WTC11 (cell line): ENCODE results near the gene WDR31. TPM values are rescaled to one million over a fixed set of nuclear protein-coding genes. Genes with fewer than 3 reads are reported as not detected.

Source experiments
- ATAC-seq: fragments of 200-7000 bp; cut with Tn5 transposase; 2 replicates; pipeline ENCODE4 v1.10.0; 2021; ENCODE audit warnings: mild to moderate bottlenecking, moderate library complexity
- CTCF ChIA-PET: fragments of 300-600 bp; sonication (Branson Sonifier 250); formaldehyde crosslinking; loops from one replicate; lab custom pipeline; 2021; ENCODE audit warnings: antibody characterized with exemption; lab: Charles Lee
- POLR2A ChIA-PET: fragments of 350-600 bp; sonication (Branson Sonifier 250); formaldehyde crosslinking; loops from one replicate; lab custom pipeline; 2021; ENCODE audit warnings: antibody characterized with exemption; lab: Charles Lee
- DNase-seq: peaks from one replicate; pipeline ENCODE4 v3.0.0; 2021; ENCODE audit warnings: low spot score
- H3K27ac Mint-ChIP-seq: 2 replicates; pipeline ENCODE4 v1.8.0; 2021; ENCODE audit warnings: mixed read lengths
- H3K27me3 Mint-ChIP-seq: 2 replicates; pipeline ENCODE4 v1.8.0; 2021; ENCODE audit warnings: low read depth, mild to moderate bottlenecking, moderate library complexity, mixed read lengths
- H3K36me3 Mint-ChIP-seq: 2 replicates; pipeline ENCODE4 v1.8.0; 2021; ENCODE audit warnings: mixed read lengths
- H3K4me1 Mint-ChIP-seq: 2 replicates; pipeline ENCODE4 v1.8.0; 2022; ENCODE audit warnings: mixed read lengths
- H3K4me3 Mint-ChIP-seq: 2 replicates; pipeline ENCODE4 v1.8.0; 2021; ENCODE audit warnings: mild to moderate bottlenecking, moderate library complexity, mixed read lengths
- H3K9me3 Mint-ChIP-seq: 2 replicates; pipeline ENCODE4 v1.8.0; 2021; ENCODE audit warnings: mixed read lengths
- HMGXB4 ChIP-seq: sonication (generic); formaldehyde crosslinking; IDR thresholded peaks from 2 replicates; pipeline ENCODE4 v1.8.1; 2023; ENCODE audit warnings: mild to moderate bottlenecking, moderate library complexity, missing genetic modification reagents
- JAZF1 ChIP-seq: fragments of 250-450 bp; sonication (Bioruptor Pico); IDR thresholded peaks from 2 replicates; pipeline ENCODE4 v1.9.0; 2021; ENCODE audit warnings: moderate library complexity, mild to moderate bottlenecking, inconsistent platforms
- MLX ChIP-seq: sonication (generic); formaldehyde crosslinking; IDR thresholded peaks from 2 replicates; pipeline ENCODE4 v1.8.1; 2023; ENCODE audit warnings: mild to moderate bottlenecking, missing genetic modification reagents, moderate library complexity
- NFATC4 ChIP-seq: fragments of 250-450 bp; sonication (Bioruptor Pico); IDR thresholded peaks from 2 replicates; pipeline ENCODE4 v1.9.0; 2021; ENCODE audit warnings: mild to moderate bottlenecking
- NFYB ChIP-seq: sonication (generic); formaldehyde crosslinking; conservative IDR thresholded peaks from 2 replicates; pipeline ENCODE4 v1.8.0; 2022; ENCODE audit warnings: low read depth, missing genetic modification reagents
- SMAD3 ChIP-seq: sonication (generic); formaldehyde crosslinking; IDR thresholded peaks from 2 replicates; pipeline ENCODE4 v1.8.0; 2022; ENCODE audit warnings: missing genetic modification reagents, mild to moderate bottlenecking, borderline replicate concordance
- TP53 ChIP-seq: sonication (generic); formaldehyde crosslinking; IDR thresholded peaks from 2 replicates; pipeline ENCODE4 v1.8.1; 2023; ENCODE audit warnings: mild to moderate bottlenecking, missing genetic modification reagents
- ZBTB21 ChIP-seq: sonication (generic); formaldehyde crosslinking; IDR thresholded peaks from 2 replicates; pipeline ENCODE4 v1.8.1; 2023; ENCODE audit warnings: mild to moderate bottlenecking, missing genetic modification reagents, borderline replicate concordance
- ZNF219 ChIP-seq: sonication (generic); formaldehyde crosslinking; IDR thresholded peaks from 2 replicates; pipeline ENCODE4 v1.8.0; 2023; ENCODE audit warnings: missing genetic modification reagents, mild to moderate bottlenecking, borderline replicate concordance
- ZNF317 ChIP-seq: sonication (generic); formaldehyde crosslinking; IDR thresholded peaks from 2 replicates; pipeline ENCODE4 v1.8.1; 2023; ENCODE audit warnings: low read depth, mild to moderate bottlenecking, moderate library complexity, missing genetic modification reagents, borderline replicate concordance
- ZNF396 ChIP-seq: fragments of 250-450 bp; sonication (Bioruptor Pico); IDR thresholded peaks from 2 replicates; pipeline ENCODE4 v1.8.0; 2021; ENCODE audit warnings: mild to moderate bottlenecking, moderate library complexity, borderline replicate concordance
- ZNF416 ChIP-seq: fragments of 250-450 bp; sonication (Bioruptor Pico); IDR thresholded peaks from 2 replicates; pipeline ENCODE4 v1.9.0; 2021; ENCODE audit warnings: mild to moderate bottlenecking, inconsistent platforms
- total RNA-seq: library from RNA; stranded (reverse); gene quantifications from 3 replicates; pipeline ENCODE4 v1.2.3, GENCODE V29; 2021
- TF ChIP-seq, protein P1 (sequence below): sonication (generic); formaldehyde crosslinking; IDR thresholded peaks from 2 replicates; pipeline ENCODE4 v1.8.0; 2022; ENCODE audit warnings: mild to moderate bottlenecking, missing genetic modification reagents
- TF ChIP-seq, protein P2 (sequence below): sonication (generic); formaldehyde crosslinking; IDR thresholded peaks from 2 replicates; pipeline ENCODE4 v1.8.1; 2023; ENCODE audit warnings: mild to moderate bottlenecking, missing genetic modification reagents, borderline replicate concordance
- TF ChIP-seq, protein P3 (sequence below): sonication (generic); formaldehyde crosslinking; IDR thresholded peaks from 2 replicates; pipeline ENCODE4 v1.8.1; 2023; ENCODE audit warnings: mild to moderate bottlenecking, missing genetic modification reagents
- TF ChIP-seq, protein P4 (sequence below): sonication (generic); formaldehyde crosslinking; IDR thresholded peaks from 2 replicates; pipeline ENCODE4 v1.8.0; 2022; ENCODE audit warnings: missing genetic modification reagents
- TF ChIP-seq, protein P5 (sequence below): sonication (generic); formaldehyde crosslinking; IDR thresholded peaks from 2 replicates; pipeline ENCODE4 v1.8.1; 2023; ENCODE audit warnings: mild to moderate bottlenecking, missing genetic modification reagents, moderate library complexity

The WDR31 gene
- total RNA-seq, 1 experiment from 2014 or later, result 0.37 TPM

- Mint-ChIP-seq H3K4me3 (no peak overlapping the region), H3K27me3 (no peaks in the 10 kb centered on the region), H3K27ac (no peak overlapping the region), H3K4me1 (peaks cover 5% of the 10 kb centered on the region; the same call in 1 of the 2 replicates), H3K9me3 (no peaks in the 10 kb centered on the region), H3K36me3 (no peaks in the 10 kb centered on the region)
- CTCF ChIA-PET, result no interaction called here
- TF ChIP-seq, protein P1, sequence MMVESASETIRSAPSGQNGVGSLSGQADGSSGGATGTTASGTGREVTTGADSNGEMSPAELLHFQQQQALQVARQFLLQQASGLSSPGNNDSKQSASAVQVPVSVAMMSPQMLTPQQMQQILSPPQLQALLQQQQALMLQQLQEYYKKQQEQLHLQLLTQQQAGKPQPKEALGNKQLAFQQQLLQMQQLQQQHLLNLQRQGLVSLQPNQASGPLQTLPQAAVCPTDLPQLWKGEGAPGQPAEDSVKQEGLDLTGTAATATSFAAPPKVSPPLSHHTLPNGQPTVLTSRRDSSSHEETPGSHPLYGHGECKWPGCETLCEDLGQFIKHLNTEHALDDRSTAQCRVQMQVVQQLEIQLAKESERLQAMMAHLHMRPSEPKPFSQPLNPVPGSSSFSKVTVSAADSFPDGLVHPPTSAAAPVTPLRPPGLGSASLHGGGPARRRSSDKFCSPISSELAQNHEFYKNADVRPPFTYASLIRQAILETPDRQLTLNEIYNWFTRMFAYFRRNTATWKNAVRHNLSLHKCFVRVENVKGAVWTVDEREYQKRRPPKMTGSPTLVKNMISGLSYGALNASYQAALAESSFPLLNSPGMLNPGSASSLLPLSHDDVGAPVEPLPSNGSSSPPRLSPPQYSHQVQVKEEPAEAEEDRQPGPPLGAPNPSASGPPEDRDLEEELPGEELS (CRISPR knock-in tag), result no peak
- TF ChIP-seq ZNF416 (no peak), JAZF1 (CRISPR knock-in tag) (no peak), NFATC4 (CRISPR knock-in tag) (no peak)
- TF ChIP-seq, protein P2, sequence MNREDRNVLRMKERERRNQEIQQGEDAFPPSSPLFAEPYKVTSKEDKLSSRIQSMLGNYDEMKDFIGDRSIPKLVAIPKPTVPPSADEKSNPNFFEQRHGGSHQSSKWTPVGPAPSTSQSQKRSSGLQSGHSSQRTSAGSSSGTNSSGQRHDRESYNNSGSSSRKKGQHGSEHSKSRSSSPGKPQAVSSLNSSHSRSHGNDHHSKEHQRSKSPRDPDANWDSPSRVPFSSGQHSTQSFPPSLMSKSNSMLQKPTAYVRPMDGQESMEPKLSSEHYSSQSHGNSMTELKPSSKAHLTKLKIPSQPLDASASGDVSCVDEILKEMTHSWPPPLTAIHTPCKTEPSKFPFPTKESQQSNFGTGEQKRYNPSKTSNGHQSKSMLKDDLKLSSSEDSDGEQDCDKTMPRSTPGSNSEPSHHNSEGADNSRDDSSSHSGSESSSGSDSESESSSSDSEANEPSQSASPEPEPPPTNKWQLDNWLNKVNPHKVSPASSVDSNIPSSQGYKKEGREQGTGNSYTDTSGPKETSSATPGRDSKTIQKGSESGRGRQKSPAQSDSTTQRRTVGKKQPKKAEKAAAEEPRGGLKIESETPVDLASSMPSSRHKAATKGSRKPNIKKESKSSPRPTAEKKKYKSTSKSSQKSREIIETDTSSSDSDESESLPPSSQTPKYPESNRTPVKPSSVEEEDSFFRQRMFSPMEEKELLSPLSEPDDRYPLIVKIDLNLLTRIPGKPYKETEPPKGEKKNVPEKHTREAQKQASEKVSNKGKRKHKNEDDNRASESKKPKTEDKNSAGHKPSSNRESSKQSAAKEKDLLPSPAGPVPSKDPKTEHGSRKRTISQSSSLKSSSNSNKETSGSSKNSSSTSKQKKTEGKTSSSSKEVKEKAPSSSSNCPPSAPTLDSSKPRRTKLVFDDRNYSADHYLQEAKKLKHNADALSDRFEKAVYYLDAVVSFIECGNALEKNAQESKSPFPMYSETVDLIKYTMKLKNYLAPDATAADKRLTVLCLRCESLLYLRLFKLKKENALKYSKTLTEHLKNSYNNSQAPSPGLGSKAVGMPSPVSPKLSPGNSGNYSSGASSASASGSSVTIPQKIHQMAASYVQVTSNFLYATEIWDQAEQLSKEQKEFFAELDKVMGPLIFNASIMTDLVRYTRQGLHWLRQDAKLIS (CRISPR knock-in tag), result no peak
- TF ChIP-seq, protein P3, sequence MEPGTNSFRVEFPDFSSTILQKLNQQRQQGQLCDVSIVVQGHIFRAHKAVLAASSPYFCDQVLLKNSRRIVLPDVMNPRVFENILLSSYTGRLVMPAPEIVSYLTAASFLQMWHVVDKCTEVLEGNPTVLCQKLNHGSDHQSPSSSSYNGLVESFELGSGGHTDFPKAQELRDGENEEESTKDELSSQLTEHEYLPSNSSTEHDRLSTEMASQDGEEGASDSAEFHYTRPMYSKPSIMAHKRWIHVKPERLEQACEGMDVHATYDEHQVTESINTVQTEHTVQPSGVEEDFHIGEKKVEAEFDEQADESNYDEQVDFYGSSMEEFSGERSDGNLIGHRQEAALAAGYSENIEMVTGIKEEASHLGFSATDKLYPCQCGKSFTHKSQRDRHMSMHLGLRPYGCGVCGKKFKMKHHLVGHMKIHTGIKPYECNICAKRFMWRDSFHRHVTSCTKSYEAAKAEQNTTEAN, result no peak
- TF ChIP-seq, protein P4, sequence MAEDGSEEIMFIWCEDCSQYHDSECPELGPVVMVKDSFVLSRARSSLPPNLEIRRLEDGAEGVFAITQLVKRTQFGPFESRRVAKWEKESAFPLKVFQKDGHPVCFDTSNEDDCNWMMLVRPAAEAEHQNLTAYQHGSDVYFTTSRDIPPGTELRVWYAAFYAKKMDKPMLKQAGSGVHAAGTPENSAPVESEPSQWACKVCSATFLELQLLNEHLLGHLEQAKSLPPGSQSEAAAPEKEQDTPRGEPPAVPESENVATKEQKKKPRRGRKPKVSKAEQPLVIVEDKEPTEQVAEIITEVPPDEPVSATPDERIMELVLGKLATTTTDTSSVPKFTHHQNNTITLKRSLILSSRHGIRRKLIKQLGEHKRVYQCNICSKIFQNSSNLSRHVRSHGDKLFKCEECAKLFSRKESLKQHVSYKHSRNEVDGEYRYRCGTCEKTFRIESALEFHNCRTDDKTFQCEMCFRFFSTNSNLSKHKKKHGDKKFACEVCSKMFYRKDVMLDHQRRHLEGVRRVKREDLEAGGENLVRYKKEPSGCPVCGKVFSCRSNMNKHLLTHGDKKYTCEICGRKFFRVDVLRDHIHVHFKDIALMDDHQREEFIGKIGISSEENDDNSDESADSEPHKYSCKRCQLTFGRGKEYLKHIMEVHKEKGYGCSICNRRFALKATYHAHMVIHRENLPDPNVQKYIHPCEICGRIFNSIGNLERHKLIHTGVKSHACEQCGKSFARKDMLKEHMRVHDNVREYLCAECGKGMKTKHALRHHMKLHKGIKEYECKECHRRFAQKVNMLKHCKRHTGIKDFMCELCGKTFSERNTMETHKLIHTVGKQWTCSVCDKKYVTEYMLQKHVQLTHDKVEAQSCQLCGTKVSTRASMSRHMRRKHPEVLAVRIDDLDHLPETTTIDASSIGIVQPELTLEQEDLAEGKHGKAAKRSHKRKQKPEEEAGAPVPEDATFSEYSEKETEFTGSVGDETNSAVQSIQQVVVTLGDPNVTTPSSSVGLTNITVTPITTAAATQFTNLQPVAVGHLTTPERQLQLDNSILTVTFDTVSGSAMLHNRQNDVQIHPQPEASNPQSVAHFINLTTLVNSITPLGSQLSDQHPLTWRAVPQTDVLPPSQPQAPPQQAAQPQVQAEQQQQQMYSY (CRISPR knock-in tag), result no peak
- TF ChIP-seq, protein P5, sequence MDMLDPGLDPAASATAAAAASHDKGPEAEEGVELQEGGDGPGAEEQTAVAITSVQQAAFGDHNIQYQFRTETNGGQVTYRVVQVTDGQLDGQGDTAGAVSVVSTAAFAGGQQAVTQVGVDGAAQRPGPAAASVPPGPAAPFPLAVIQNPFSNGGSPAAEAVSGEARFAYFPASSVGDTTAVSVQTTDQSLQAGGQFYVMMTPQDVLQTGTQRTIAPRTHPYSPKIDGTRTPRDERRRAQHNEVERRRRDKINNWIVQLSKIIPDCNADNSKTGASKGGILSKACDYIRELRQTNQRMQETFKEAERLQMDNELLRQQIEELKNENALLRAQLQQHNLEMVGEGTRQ, result no peak
- DNase-seq (no peak), ATAC-seq (no peak)
- POLR2A ChIA-PET, result no interaction called here
Measured at GRCh38 chr9:113301548-113301947, 38.5 kb downstream of the WDR31 start.

DNA sequence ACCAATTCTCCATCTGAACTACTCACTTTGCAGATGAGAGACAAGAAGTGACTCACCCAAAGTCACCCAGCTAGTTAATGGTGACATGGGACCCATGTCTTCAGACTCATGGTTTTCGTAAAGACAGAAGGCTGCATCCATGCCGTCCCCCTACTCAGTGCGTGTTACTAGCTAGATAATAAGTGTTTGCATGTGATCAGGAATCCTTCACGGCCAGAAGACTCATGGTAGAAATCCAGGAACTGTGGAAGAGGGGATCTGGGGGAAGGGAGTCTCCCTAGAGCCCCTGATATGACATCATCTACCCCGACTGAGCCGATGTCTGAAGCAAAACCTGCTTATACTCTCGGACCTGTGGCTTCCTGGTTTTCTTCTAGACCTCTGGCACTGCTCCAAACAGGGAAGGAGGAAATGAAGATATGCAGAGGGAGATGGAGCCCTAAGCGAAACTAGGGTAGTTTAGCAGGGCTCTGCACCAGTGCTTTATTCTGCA is 40.2 kb downstream of the WDR31 start:
- ChIA-PET POLR2A (no interaction called here), CTCF (interaction anchor here (1.1 to 1.3 kb wide), 2 partner anchors 101 to 358 kb away, joined by 3 to 4 read pairs; partner anchors contain the start of gene ALAD)
- H3K27ac Mint-ChIP-seq, result no peak overlapping the region

More for the DNA sequence above, 40.2 kb downstream of the WDR31 start:
- H3K4me3 Mint-ChIP-seq, result no peak overlapping the region
- TF ChIP-seq NFYB (CRISPR knock-in tag) (no peak), SMAD3 (no peak), ZNF219 (CRISPR knock-in tag) (no peak), TP53 (CRISPR knock-in tag) (no peak), ZBTB21 (CRISPR knock-in tag) (no peak), ZNF416 (no peak), HMGXB4 (CRISPR knock-in tag) (no peak), ZNF396 (no peak), MLX (CRISPR knock-in tag) (no peak), ZNF317 (CRISPR knock-in tag) (no peak)
- peaks cover 5% of the 10 kb centered on the region; the same call in 1 of the 2 replicates for H3K4me1 Mint-ChIP-seq
- no peaks in the 10 kb centered on the region for H3K9me3 Mint-ChIP-seq
- H3K27me3 Mint-ChIP-seq, result no peaks in the 10 kb centered on the region
- ATAC-seq (no peak), DNase-seq (no peak)
- H3K36me3 Mint-ChIP-seq, result no peaks in the 10 kb centered on the region
